Measurements from ENCODE around the gene WDR73.

WDR73 gene

DNA sequence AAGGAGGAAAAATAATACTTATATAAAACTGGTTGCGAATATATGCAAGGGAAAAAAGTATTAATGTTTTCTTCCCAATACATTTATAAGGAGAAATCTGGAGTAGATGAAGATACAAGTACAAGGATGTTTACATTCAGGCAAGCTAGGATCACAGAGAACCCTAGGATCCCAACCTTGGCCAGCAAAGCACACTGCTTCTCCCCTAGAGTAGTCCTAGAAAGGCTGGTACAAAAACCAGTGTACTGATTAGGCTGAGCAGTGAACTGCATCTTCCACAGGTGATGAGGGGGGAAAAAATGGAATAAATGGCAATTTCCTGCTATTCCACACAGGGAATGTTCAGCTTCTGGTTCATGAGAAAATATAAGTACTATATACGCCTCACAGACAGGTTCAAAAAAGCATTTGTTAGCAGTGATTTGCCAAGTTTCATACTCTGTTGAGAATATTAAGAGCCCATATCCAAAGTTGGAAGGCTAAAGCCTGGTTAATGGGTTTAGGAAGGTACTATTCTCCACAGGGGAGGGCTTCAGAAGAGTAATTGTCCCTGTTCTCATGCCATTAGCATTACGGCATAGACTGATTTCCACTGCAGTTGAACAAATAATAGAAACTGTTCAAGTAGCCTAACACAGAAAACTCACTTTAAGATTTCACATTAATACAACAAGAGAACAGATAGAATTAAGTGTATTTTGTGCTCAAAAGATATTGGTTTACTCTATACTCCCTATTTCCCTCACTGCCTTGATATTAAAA, 14.3 kb upstream of the WDR73 start:
- Mint-ChIP-seq H3K36me3 (ENCODE audit: low read depth) (peaks cover 39% of the 10 kb centered on the region), H3K27ac (peak overlapping the region; percentile 68), H3K4me3 (no peak overlapping the region), H3K4me1 (peaks cover 34% of the 10 kb centered on the region), H3K27me3 (no peaks in the 10 kb centered on the region), H3K9me3 (no peaks in the 10 kb centered on the region)
- no peak for DNase-seq
- no peak for ATAC-seq

GRCh38 chr15:84666373-84666772, 12.3 kb upstream of the WDR73 start:
- Mint-ChIP-seq H3K27ac (peak overlapping the region; percentile 40), H3K9me3 (no peaks in the 10 kb centered on the region), H3K4me1 (peaks cover 27% of the 10 kb centered on the region), H3K4me3 (no peak overlapping the region), H3K36me3 (ENCODE audit: low read depth) (peaks cover 37% of the 10 kb centered on the region), H3K27me3 (no peaks in the 10 kb centered on the region)
- DNase-seq: no peak
- peak; percentile 17 for ATAC-seq

DNA sequence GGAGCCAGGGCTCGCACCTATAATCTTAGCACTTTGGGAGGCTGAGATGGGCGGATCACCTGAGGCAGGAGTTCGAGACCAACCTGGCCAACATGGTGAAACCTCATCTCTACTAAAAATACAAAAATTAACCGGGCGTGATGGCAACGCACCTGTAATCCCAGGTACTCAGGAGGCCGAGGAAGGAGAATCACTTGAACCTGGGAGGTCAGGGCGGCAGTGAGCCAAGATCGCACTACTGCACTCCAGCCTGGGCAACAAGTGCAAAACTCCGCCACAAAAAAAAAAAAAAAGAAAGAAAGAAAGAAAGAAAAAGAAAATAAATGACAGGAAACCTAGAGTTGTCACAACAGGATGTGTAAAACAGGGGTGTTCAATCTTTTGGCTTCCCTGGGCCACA, 6.9 kb upstream of the WDR73 start:
- no peak for DNase-seq
- Mint-ChIP-seq H3K4me1 (peaks cover 23% of the 10 kb centered on the region), H3K4me3 (no peak overlapping the region), H3K36me3 (ENCODE audit: low read depth) (peaks cover 10% of the 10 kb centered on the region), H3K9me3 (no peaks in the 10 kb centered on the region), H3K27ac (no peak overlapping the region), H3K27me3 (no peaks in the 10 kb centered on the region)
- ATAC-seq: no peak

DNA sequence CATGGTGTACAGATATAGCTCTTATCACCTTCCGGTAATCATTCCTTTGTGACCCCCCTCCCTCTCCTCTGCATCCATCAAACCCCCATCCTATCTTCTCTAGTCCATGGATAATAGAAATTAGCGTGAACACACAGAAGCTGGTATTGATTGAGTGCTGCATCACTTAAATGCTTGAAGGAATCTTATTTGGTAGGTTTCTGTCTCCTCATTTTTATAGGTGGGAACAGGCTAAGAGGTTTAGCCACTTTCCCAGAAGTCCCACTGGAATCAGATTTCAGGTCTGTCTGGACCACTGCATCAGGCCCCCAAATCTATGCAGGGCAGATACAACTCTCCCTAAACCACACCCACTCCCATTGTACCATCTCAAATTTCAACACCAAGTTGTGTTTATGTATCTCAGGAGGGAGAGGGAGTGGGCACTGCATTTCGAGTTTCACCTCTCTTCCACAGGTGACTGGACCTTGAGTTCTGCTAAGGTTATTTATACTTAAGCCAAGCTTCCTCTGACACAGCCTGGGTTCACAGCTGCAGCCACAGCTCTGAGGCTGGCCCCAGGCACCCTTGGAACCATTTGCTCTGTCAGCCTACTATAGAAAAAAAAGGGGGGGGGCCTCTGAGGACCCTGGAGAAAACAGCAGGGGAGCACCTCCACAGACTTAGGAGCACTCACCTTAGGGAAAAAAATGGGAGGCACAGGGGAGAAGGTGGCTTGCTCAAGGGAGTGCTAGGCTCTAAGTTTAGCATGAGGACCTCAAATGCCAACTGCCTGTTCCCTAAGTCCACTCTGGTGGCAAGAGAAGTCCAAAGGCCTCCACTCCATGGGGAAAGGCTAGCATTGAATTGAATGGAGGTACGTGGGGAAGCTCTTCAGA, 6.1 kb upstream of the WDR73 start:
- ATAC-seq (no peak), DNase-seq (no peak)
- H3K27ac Mint-ChIP-seq: no peak overlapping the region
- H3K9me3 Mint-ChIP-seq: no peaks in the 10 kb centered on the region
- H3K27me3 Mint-ChIP-seq: no peaks in the 10 kb centered on the region
- H3K36me3 Mint-ChIP-seq (ENCODE audit: low read depth): peaks cover 7% of the 10 kb centered on the region
- peaks cover 24% of the 10 kb centered on the region for H3K4me1 Mint-ChIP-seq
- H3K4me3 Mint-ChIP-seq: no peak overlapping the region

DNA sequence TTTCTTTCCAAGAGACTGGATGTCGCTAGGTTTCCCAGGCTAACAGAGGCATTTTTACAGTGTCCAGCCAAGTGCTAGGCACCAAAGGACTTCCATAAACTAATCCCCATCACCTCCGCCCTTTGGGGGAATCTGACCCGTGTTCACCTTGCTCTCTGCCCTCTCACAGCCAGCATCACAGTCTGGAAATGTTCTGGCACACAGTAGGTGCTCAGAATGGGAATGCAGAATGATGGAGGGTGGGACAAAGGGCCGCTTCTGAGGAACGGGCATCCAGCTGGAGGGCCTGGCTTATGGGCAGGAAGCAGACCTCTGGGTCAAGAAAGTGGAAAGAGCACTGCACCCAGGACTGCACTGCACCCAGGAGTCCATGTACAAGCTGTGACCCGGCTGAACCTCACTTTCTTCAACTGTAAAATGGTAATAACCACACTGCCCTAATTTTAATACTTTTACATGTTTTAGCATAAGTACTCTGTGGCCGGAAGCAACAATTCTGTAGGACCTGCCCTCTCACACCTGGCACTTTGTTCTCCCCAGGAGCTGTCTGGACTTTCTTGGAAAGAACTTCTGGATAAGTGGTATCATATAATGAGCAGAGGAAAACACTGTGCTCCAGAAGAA, 4.8 kb upstream of the WDR73 start:
- H3K27me3 Mint-ChIP-seq: no peaks in the 10 kb centered on the region
- H3K36me3 Mint-ChIP-seq (ENCODE audit: low read depth): no peaks in the 10 kb centered on the region
- DNase-seq: no peak
- ATAC-seq: no peak
- H3K4me3 Mint-ChIP-seq: peak overlapping the region; percentile 63
- H3K27ac Mint-ChIP-seq: peak overlapping the region; percentile 76
- H3K4me1 Mint-ChIP-seq: peaks cover 34% of the 10 kb centered on the region
- H3K9me3 Mint-ChIP-seq: no peaks in the 10 kb centered on the region

DNA sequence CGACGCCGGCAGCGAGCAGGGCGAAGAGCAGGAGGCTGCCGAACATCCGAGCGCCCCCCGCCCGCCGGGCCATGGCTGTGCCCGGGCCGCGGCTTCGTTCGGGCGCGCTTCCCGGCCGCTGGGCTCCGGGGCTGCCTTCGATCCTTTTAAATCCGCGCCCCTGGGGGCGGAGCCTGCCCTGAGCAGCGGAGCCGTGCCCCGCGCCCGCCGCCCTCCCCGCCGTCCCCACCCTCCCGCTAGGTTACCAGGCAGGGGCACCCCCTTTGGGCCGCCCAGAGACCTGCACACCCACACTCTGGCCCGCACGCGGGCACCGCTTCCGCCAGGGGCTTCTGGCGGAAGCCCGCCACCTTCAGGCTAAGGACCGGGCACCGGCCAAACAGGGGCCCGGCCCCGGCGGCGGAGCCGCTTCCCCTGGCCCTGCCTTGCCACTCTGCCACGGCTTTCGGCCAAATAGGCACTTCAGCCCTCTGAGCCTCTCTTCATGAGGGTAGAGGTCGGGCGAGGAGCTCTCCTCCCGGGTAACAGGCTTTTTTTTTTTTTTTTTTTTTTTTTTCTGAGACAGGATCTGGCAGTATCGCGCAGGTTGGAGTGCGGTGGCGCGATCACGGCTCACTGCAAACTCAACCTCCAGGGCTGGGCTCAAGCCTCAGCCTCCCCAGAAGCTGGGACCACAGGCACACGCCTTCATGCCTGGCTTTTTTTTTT, 4.2 kb upstream of the WDR73 start, which contains the start of gene NMB:
Gene NMB, minus strand, starts transcription at position 120 of the 708 bp plus-strand sequence. Its CDS starts 47 bp downstream, at position 73.
- no peaks in the 10 kb centered on the region for H3K36me3 Mint-ChIP-seq (ENCODE audit: low read depth)
- no peaks in the 10 kb centered on the region for H3K9me3 Mint-ChIP-seq
- no peaks in the 10 kb centered on the region for H3K27me3 Mint-ChIP-seq
- peak within 1 kb of the TSS; percentile 76 for H3K27ac Mint-ChIP-seq
- DNase-seq (peak; percentile 85), ATAC-seq (peak; percentile 76)
- H3K4me1 Mint-ChIP-seq: peaks cover 40% of the 10 kb centered on the region
- peak within 1 kb of the TSS; percentile 69 for H3K4me3 Mint-ChIP-seq

DNA sequence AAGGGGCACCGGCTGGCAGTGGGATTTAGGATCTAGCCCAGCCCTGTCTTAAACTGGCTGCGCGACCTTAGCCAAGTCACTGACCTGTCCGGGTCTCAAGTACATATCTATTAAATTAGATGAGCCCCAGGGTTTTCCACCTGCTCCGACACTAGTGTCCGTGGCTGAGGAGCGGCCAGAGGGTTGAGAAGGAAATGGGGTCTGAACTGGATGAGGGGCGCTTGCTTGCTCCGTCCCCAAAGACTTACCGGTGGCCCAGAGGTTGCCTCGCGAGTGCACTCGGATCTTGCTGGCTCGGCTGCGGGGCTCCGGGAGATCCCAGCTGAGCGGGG, 3.6 kb upstream of the WDR73 start:
- Mint-ChIP-seq H3K4me1 (peaks cover 45% of the 10 kb centered on the region), H3K36me3 (ENCODE audit: low read depth) (no peaks in the 10 kb centered on the region), H3K9me3 (no peaks in the 10 kb centered on the region), H3K27ac (peak overlapping the region; percentile 39), H3K4me3 (peak overlapping the region; percentile 69), H3K27me3 (no peaks in the 10 kb centered on the region)
- ATAC-seq (no peak), DNase-seq (no peak)

- peaks cover 52% of the 10 kb centered on the region for H3K4me1 Mint-ChIP-seq
- no peak overlapping the region for H3K27ac Mint-ChIP-seq
- peak overlapping the region; percentile 69 for H3K4me3 Mint-ChIP-seq
Observed at GRCh38 chr15:84656972-84657371, 2.9 kb upstream of the WDR73 start.

DNA sequence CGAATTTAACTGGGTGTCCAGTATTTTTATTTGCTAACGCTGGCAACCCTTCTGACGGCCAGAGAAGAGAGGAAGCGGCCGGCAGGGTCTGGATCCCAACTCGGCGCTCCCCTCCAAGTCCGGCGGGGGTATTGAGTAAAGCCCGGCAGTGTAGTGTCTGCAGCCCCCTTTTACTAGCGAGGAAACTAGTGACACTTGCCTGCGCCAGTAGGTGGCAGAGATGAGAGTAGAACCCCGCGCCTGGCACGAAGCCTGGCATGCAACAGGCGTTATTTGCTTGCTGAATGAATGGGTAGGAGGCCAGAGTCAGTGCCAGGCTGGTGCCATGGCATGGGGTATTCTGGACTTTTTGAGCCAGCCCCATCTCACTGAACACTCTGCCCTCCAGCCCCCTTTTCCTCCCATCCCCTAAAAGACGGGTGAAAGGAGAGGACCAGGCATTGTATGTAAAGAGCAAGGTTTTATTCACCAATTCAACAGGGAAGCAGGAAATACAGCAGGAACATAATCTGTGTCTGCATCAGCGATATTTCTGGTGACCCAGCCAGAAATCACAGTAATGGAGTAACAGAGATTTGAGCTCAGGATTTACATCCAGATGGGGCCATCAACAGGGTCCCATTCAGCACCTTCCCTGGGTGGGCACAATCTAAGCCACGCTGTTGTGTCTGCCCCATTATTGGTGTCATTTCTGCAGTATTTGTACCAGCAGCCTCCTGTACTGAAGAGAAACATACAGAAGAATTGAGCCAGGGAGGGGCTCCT, 788 bp upstream of the WDR73 start:
- Mint-ChIP-seq H3K9me3 (no peaks in the 10 kb centered on the region), H3K4me1 (peaks cover 55% of the 10 kb centered on the region), H3K4me3 (peak overlapping the region; percentile 95), H3K27me3 (no peaks in the 10 kb centered on the region), H3K27ac (peak overlapping the region; percentile 95), H3K36me3 (ENCODE audit: low read depth) (peaks cover 13% of the 10 kb centered on the region)
- ATAC-seq (peak; percentile 60), DNase-seq (peak; percentile 79)

More at GRCh38 chr15:84656972-84657371, 2.9 kb upstream of the WDR73 start:
- peaks cover 5% of the 10 kb centered on the region for H3K36me3 Mint-ChIP-seq (ENCODE audit: low read depth)
- H3K9me3 Mint-ChIP-seq: no peaks in the 10 kb centered on the region
- no peak for ATAC-seq
- H3K27me3 Mint-ChIP-seq: no peaks in the 10 kb centered on the region
- no peak for DNase-seq

GRCh38 chr15:84653584-84653909, 536 bp downstream of the WDR73 start:
- Mint-ChIP-seq H3K9me3 (no peaks in the 10 kb centered on the region), H3K4me3 (peak overlapping the region; percentile 95), H3K27ac (peak overlapping the region; percentile 95), H3K4me1 (peaks cover 48% of the 10 kb centered on the region), H3K36me3 (ENCODE audit: low read depth) (peaks cover 17% of the 10 kb centered on the region), H3K27me3 (no peaks in the 10 kb centered on the region)
- ATAC-seq (no peak), DNase-seq (no peak)

DNA sequence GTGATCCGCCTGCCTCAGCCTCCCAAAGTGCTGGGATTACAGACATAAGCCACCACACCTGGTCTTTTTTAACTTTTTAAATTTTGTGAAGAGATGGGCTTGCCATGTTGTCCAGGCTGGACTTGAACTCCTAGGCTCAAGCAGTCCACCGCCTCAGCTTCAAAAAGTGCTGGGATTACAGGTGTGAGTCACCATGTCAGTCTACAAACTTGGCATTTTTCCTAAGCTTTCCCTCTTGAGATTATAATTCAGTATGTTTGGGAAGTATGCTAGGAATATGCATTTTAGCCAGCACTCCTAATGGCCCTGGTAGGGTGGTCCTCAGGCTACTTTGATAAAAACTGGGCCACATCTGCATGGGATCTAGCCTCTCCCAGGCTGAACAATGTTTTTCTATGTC, 4.4 kb downstream of the WDR73 start:
- Mint-ChIP-seq H3K27ac (no peak overlapping the region), H3K4me1 (peaks cover 41% of the 10 kb centered on the region), H3K36me3 (ENCODE audit: low read depth) (peaks cover 40% of the 10 kb centered on the region), H3K27me3 (no peaks in the 10 kb centered on the region), H3K4me3 (no peak overlapping the region), H3K9me3 (no peaks in the 10 kb centered on the region)
- ATAC-seq: no peak
- DNase-seq: no peak

- Mint-ChIP-seq H3K27ac (no peak overlapping the region), H3K36me3 (ENCODE audit: low read depth) (peaks cover 44% of the 10 kb centered on the region), H3K9me3 (no peaks in the 10 kb centered on the region), H3K4me3 (no peak overlapping the region), H3K4me1 (peaks cover 32% of the 10 kb centered on the region), H3K27me3 (no peaks in the 10 kb centered on the region)
- DNase-seq (no peak), ATAC-seq (no peak)
Observed at GRCh38 chr15:84648539-84648938, 5.5 kb downstream of the WDR73 start.

DNA sequence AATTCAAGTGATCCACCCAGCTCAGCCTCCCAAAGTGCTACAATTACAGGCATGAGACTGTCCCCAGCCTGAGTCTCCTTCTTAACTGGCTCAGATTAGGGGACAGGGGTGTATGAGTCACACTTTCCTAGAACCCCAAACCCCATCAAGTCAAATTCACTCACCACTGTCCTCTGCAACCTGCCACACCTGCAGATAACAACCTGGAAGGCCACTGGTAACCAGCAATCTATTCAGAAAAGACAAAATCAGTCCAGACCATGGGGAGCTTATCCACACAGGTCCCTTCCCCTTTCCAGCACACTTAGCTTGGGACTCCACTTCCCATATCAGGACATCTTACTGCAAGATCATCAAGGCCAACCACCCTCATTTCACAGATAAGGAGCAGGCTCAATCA, 6.4 kb downstream of the WDR73 start:
- Mint-ChIP-seq H3K9me3 (no peaks in the 10 kb centered on the region), H3K4me3 (no peak overlapping the region), H3K27ac (peak overlapping the region; percentile 28), H3K4me1 (peaks cover 24% of the 10 kb centered on the region), H3K36me3 (ENCODE audit: low read depth) (peaks cover 52% of the 10 kb centered on the region), H3K27me3 (no peaks in the 10 kb centered on the region)
- DNase-seq (no peak), ATAC-seq (no peak)

DNA sequence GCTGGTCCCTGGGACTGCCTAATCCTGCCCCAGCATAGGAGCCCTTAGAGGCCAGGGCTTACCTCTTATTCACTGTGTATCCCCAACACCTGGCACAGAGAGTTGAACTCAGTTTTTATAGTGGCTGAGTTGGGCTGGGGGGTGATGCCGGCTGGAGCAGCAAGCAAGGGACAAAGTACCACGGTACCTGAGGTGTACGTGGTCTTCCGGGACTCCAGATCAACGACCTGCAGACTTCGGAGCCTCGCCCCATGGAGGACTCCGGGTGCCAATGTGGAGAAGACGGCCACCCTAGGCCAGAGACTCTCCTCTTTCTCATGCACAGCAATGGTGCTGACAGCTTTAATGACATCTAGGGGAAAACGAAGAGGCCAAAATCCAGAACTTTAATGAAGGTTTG, 8.1 kb downstream of the WDR73 start:
- Mint-ChIP-seq H3K36me3 (ENCODE audit: low read depth) (peaks cover 52% of the 10 kb centered on the region), H3K27me3 (no peaks in the 10 kb centered on the region), H3K27ac (no peak overlapping the region), H3K4me3 (no peak overlapping the region), H3K9me3 (no peaks in the 10 kb centered on the region), H3K4me1 (peaks cover 13% of the 10 kb centered on the region)
- DNase-seq (no peak), ATAC-seq (no peak)

Data from activated naive CD8-positive, alpha-beta T cell treated with anti-CD3 and anti-CD28 coated beads, Interleukin-2, amount 50 U/mL, for 24 hours (primary cell).